ENCODE data around the gene DOCK4. TPM values are rescaled to one million over a fixed set of nuclear protein-coding genes. Genes with fewer than 3 reads are reported as not detected.
A peak's percentile ranks its signal among the peaks of the same experiment; 100 is the strongest.

DOCK4 gene
- total RNA-seq, 1 experiment from 2014 or later = 20.4 TPM

DNA sequence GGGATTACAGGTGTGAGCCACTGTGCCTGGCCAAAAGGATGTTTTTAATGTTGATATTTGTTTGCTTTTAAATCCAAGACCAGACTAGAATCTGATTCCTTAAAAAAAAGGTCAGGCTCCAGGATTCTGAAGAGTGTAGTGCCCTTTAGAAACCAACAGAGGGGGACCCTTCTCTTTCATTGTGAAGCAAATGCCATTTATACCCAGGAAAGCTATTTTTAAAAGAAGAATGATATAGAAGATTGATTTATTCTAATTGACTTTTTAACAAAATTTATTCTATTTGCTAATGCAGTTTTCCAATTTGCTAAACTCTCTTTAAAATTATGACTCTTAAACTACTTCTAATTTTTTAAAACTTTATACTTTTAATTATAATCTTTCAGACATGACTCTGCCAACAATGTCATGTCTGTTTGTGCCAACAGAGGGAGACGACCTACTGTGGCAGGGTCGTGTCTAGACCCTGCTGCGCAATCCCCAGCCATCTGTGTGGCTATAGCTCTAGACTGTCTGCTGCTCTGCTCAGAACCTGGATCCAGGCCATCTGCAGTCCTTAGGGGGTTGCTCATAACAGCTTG, 442.9 kb downstream of the DOCK4 start:
- no peak overlapping the region for H3K27ac Mint-ChIP-seq
- TF ChIP-seq, protein P1, sequence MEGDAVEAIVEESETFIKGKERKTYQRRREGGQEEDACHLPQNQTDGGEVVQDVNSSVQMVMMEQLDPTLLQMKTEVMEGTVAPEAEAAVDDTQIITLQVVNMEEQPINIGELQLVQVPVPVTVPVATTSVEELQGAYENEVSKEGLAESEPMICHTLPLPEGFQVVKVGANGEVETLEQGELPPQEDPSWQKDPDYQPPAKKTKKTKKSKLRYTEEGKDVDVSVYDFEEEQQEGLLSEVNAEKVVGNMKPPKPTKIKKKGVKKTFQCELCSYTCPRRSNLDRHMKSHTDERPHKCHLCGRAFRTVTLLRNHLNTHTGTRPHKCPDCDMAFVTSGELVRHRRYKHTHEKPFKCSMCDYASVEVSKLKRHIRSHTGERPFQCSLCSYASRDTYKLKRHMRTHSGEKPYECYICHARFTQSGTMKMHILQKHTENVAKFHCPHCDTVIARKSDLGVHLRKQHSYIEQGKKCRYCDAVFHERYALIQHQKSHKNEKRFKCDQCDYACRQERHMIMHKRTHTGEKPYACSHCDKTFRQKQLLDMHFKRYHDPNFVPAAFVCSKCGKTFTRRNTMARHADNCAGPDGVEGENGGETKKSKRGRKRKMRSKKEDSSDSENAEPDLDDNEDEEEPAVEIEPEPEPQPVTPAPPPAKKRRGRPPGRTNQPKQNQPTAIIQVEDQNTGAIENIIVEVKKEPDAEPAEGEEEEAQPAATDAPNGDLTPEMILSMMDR (IDR thresholded peaks at IDR 0.05) = peak; percentile 50
- TF ChIP-seq, protein P2, sequence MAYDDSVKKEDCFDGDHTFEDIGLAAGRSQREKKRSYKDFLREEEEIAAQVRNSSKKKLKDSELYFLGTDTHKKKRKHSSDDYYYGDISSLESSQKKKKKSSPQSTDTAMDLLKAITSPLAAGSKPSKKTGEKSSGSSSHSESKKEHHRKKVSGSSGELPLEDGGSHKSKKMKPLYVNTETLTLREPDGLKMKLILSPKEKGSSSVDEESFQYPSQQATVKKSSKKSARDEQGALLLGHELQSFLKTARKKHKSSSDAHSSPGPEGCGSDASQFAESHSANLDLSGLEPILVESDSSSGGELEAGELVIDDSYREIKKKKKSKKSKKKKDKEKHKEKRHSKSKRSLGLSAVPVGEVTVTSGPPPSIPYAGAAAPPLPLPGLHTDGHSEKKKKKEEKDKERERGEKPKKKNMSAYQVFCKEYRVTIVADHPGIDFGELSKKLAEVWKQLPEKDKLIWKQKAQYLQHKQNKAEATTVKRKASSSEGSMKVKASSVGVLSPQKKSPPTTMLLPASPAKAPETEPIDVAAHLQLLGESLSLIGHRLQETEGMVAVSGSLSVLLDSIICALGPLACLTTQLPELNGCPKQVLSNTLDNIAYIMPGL (CRISPR knock-in tag; IDR thresholded peaks at IDR 0.05) = no peak
- H3K36me3 Mint-ChIP-seq = no peaks in the 10 kb centered on the region
- no peaks in the 10 kb centered on the region for H3K4me1 Mint-ChIP-seq
- ChIA-PET POLR2A (interaction anchor here (0.9 kb wide), 1 partner anchor 687 kb away, joined by 4 read pairs; the partner anchor contains the start of gene IFRD1), CTCF (interaction anchor here (0.6 to 2.2 kb wide), 33 partner anchors 8 to 733 kb away, joined by 3 to 111 read pairs (median 3); partner anchors contain the start of genes DOCK4 and IFRD1)
- H3K9me3 Mint-ChIP-seq = no peaks in the 10 kb centered on the region
- ATAC-seq (peak; percentile 98), DNase-seq (ENCODE audit: low spot score) (peak; percentile 54)
- no peaks in the 10 kb centered on the region for H3K27me3 Mint-ChIP-seq (ENCODE audit: low read depth)
- H3K4me3 Mint-ChIP-seq = no peak overlapping the region

DNA sequence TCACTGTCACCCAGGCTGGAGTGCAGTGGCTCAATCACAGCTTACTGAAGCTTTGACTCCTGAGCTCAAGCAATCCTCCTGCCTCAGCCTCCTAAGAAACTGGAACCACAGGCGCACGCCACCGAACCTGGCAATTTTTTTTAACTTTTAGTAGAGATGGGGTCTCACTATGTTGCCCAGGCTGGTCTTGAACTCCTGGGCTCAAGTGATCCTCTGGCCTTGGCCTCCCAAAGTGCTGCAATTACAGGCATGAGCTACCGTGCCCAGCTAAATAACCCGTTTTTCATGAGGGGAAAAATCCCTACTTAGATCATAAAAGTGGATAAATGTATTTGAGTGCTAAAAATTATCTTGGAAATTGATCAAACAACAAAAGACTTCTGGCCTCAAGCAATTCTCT, 443.4 kb downstream of the DOCK4 start:
- H3K27me3 Mint-ChIP-seq (ENCODE audit: low read depth) = no peaks in the 10 kb centered on the region
- TF ChIP-seq ZNF121 (CRISPR knock-in tag; IDR thresholded peaks at IDR 0.05) = peak; percentile 83
- no peak for TF ChIP-seq FOXK1 (CRISPR knock-in tag; IDR thresholded peaks at IDR 0.05)
- no peaks in the 10 kb centered on the region; the same call in 1 of the 2 replicates for H3K36me3 Mint-ChIP-seq
- ATAC-seq = no peak
- H3K9me3 Mint-ChIP-seq = no peaks in the 10 kb centered on the region
- H3K27ac Mint-ChIP-seq = no peak overlapping the region
- ChIA-PET POLR2A (interaction anchor here (0.9 kb wide), 1 partner anchor 688 kb away, joined by 4 read pairs; the partner anchor contains the start of gene IFRD1), CTCF (interaction anchor here (0.8 to 2.2 kb wide), 22 partner anchors 9 to 733 kb away, joined by 3 to 111 read pairs (median 4); partner anchors contain the start of genes DOCK4 and IFRD1)
- no peak overlapping the region for H3K4me3 Mint-ChIP-seq
- no peak for DNase-seq (ENCODE audit: low spot score)
- H3K4me1 Mint-ChIP-seq = peaks cover 2% of the 10 kb centered on the region

DNA sequence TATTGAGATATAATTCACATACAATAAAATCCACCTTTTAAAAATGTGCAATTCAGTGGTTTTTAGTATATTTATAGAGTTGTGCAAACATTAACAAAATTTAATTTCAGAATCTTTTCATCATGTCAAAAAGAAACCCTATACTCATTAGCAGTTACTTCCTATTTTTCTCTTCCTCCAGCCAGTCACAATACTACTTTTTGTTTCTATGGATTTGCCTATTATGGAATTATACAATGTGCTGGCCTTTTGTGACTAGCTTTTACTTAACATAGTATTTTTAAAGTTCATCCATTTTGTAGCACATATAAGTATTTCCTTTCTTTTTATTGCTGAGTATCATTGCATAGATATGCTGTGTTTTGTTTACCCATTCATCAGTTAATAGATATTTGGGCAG, 444.0 kb downstream of the DOCK4 start:
- no peak for ATAC-seq
- no peaks in the 10 kb centered on the region for H3K9me3 Mint-ChIP-seq
- ChIA-PET CTCF (interaction anchor here (1.5 to 2.2 kb wide), 6 partner anchors 9 to 734 kb away, joined by 3 to 111 read pairs (median 9); partner anchors contain the start of gene IFRD1), POLR2A (no interaction called here)
- H3K4me1 Mint-ChIP-seq = peaks cover 8% of the 10 kb centered on the region
- DNase-seq (ENCODE audit: low spot score) = no peak
- H3K36me3 Mint-ChIP-seq = no peaks in the 10 kb centered on the region; the same call in 1 of the 2 replicates
- H3K27ac Mint-ChIP-seq = no peak overlapping the region
- no peak overlapping the region for H3K4me3 Mint-ChIP-seq
- H3K27me3 Mint-ChIP-seq (ENCODE audit: low read depth) = no peaks in the 10 kb centered on the region
- TF ChIP-seq ZNF671 (CRISPR knock-in tag; IDR thresholded peaks at IDR 0.05) = no peak
- TF ChIP-seq RELA (CRISPR knock-in tag; IDR thresholded peaks at IDR 0.05; ENCODE audit: borderline replicate concordance) = no peak
- TF ChIP-seq IRF2 (CRISPR knock-in tag; IDR thresholded peaks at IDR 0.05; ENCODE audit: borderline replicate concordance, low read depth) = no peak
- no peak for TF ChIP-seq NR2C2 (CRISPR knock-in tag; IDR thresholded peaks at IDR 0.05)
- TF ChIP-seq, protein P3, sequence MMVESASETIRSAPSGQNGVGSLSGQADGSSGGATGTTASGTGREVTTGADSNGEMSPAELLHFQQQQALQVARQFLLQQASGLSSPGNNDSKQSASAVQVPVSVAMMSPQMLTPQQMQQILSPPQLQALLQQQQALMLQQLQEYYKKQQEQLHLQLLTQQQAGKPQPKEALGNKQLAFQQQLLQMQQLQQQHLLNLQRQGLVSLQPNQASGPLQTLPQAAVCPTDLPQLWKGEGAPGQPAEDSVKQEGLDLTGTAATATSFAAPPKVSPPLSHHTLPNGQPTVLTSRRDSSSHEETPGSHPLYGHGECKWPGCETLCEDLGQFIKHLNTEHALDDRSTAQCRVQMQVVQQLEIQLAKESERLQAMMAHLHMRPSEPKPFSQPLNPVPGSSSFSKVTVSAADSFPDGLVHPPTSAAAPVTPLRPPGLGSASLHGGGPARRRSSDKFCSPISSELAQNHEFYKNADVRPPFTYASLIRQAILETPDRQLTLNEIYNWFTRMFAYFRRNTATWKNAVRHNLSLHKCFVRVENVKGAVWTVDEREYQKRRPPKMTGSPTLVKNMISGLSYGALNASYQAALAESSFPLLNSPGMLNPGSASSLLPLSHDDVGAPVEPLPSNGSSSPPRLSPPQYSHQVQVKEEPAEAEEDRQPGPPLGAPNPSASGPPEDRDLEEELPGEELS (CRISPR knock-in tag; IDR thresholded peaks at IDR 0.05) = no peak
- TF ChIP-seq ETV6 (CRISPR knock-in tag; IDR thresholded peaks at IDR 0.05) = no peak
- TF ChIP-seq RORB (CRISPR knock-in tag; IDR thresholded peaks at IDR 0.05) = no peak
- TF ChIP-seq, protein P4, sequence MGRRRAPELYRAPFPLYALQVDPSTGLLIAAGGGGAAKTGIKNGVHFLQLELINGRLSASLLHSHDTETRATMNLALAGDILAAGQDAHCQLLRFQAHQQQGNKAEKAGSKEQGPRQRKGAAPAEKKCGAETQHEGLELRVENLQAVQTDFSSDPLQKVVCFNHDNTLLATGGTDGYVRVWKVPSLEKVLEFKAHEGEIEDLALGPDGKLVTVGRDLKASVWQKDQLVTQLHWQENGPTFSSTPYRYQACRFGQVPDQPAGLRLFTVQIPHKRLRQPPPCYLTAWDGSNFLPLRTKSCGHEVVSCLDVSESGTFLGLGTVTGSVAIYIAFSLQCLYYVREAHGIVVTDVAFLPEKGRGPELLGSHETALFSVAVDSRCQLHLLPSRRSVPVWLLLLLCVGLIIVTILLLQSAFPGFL (CRISPR knock-in tag; IDR thresholded peaks at IDR 0.05; ENCODE audit: borderline replicate concordance) = no peak
- TF ChIP-seq, protein P5, sequence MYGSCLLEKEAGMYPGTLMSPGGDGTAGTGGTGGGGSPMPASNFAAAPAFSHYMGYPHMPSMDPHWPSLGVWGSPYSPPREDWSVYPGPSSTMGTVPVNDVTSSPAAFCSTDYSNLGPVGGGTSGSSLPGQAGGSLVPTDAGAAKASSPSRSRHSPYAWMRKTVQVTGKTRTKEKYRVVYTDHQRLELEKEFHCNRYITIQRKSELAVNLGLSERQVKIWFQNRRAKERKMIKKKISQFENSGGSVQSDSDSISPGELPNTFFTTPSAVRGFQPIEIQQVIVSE (CRISPR knock-in tag; IDR thresholded peaks at IDR 0.05; ENCODE audit: borderline replicate concordance) = no peak
- no peak for TF ChIP-seq SMAD4 (CRISPR knock-in tag; IDR thresholded peaks at IDR 0.05)
- no peak for TF ChIP-seq JUN (CRISPR knock-in tag; IDR thresholded peaks at IDR 0.05)
- TF ChIP-seq SMAD3 (CRISPR knock-in tag; IDR thresholded peaks at IDR 0.05; ENCODE audit: borderline replicate concordance) = no peak
- TF ChIP-seq FOXJ3 (CRISPR knock-in tag; IDR thresholded peaks at IDR 0.05; ENCODE audit: borderline replicate concordance) = no peak
- TF ChIP-seq PRRX2 (CRISPR knock-in tag; IDR thresholded peaks at IDR 0.05) = no peak
- TF ChIP-seq, protein P1 (IDR thresholded peaks at IDR 0.05) = no peak
- TF ChIP-seq, protein P6, sequence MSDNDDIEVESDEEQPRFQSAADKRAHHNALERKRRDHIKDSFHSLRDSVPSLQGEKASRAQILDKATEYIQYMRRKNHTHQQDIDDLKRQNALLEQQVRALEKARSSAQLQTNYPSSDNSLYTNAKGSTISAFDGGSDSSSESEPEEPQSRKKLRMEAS (CRISPR knock-in tag; IDR thresholded peaks at IDR 0.05) = no peak
